KOPT-K1 (cell line): ENCODE data around the gene DDC.

Source experiments
- H3K27ac ChIP-seq: fragments of 200-600 bp; sonication (generic); 2 replicates; pipeline ENCODE4 v1.5.1; 2016; ENCODE audit warnings: antibody characterized with exemption, mild to moderate bottlenecking, low read depth, low read length; ENCODE audit not compliant: poor library complexity, severe bottlenecking
- H3K36me3 ChIP-seq: fragments of 200-600 bp; sonication (generic); 2 replicates; pipeline ENCODE4 v1.5.1; 2017; ENCODE audit warnings: antibody characterized with exemption, mild to moderate bottlenecking, low read length, moderate library complexity; ENCODE audit not compliant: insufficient read depth
- H3K9me3 ChIP-seq: fragments of 200-600 bp; sonication (generic); 2 replicates; pipeline ENCODE4 v1.5.1; 2017; ENCODE audit warnings: antibody characterized with exemption, low read length, mild to moderate bottlenecking; ENCODE audit not compliant: insufficient read depth, poor library complexity, severe bottlenecking

The DDC gene

DNA sequence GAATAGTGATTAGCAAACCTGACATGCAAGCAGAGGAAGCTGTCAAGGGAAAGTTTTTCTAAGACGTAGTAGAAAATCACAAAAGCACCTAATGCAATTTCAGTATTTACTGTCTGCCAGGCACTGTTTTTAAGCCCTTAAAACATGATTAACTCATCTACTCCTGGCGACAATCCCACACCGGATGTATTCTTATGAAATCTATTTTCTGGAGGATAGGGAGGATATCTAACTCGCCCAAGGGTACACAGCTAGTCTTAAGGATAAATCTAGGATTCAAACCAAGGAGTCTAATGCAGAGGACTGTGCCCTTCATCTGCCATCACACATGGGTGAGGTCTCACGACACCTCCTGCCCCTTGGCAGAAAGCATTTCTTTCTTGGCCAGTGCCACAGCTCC lies 67.2 kb downstream of the DDC start:
- H3K36me3 ChIP-seq = no peaks in the 10 kb centered on the region
- H3K27ac ChIP-seq = no peak overlapping the region
- no peaks in the 10 kb centered on the region for H3K9me3 ChIP-seq

DNA sequence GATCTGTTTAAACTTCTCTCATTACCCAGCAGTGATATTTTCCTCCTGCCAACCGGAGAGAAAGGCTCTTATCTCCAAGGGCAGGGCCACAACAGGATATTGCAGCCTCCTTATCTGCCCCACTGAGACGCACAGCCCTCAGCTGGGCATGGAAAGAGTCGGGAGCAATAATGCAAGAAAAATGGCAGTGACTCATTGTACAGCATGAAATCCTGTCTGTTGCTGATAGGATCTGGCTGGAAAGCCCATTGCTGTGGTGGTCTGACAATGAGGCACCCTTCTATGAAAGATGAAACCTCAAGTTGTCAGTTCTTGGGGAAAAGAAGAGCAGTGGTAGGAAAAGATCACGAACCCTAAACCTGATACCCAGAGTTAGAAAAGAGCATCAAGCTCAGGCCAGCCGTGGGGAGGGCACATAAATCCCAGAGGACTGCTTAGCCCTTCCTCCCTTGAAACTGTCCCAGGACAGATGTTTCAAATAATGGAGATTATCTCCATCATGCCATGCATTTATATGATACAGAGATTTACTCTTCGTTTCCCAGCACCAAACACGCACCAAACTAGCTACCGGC lies 68.0 kb downstream of the DDC start:
- Histone ChIP-seq H3K27ac (no peak overlapping the region), H3K9me3 (peaks cover 2% of the 10 kb centered on the region), H3K36me3 (no peaks in the 10 kb centered on the region)

DNA sequence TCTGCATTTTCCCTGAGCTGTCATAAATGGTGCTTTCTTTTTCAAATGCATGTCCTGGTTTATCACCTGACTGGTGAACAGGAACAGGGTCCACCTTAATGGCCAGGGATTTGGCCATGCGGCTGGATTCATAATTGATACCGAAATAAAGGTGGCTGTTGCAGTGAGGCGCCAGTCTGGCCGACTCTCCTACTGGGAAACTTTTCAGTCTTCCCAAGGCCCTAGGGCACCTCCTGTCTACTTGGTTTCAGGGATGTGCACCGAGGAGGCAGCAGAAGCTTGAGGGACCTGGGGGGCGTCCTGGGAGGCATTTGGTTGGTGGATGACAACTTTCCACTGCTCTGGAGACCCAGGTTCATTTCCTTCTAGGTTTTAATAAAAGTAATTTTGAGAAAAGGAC lies 68.6 kb downstream of the DDC start:
- Histone ChIP-seq H3K27ac (no peak overlapping the region), H3K36me3 (no peaks in the 10 kb centered on the region), H3K9me3 (peaks cover 4% of the 10 kb centered on the region)

GRCh38 chr7:50495746-50496145 lies 69.5 kb downstream of the DDC start:
- Histone ChIP-seq H3K36me3 (no peaks in the 10 kb centered on the region), H3K27ac (no peak overlapping the region), H3K9me3 (peaks cover 4% of the 10 kb centered on the region)

- Histone ChIP-seq H3K36me3 (no peaks in the 10 kb centered on the region), H3K27ac (no peak overlapping the region), H3K9me3 (peaks cover 20% of the 10 kb centered on the region)
Observed at GRCh38 chr7:50492770-50493519, 72.3 kb downstream of the DDC start.

DNA sequence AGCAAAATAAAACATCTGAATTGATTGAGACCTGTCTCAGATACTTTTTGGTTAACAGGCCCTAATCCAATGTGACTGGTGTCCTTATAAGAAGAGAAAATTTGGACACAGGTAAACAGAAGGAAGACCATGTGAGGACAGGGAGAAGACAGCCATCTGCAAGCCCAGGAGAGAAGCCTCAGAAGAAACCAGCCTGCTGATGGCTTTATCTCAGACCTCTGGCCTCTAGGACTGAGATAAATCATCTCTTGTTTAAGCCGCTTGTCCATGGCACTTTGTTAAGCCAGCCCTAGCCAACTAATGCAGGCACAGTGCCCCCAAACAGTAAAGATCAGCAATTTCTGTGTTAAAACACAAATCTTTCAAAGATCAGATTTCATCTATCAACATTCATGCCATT lies 73.3 kb downstream of the DDC start:
- no peaks in the 10 kb centered on the region for H3K36me3 ChIP-seq
- H3K27ac ChIP-seq = no peak overlapping the region
- peaks cover 27% of the 10 kb centered on the region for H3K9me3 ChIP-seq

DNA sequence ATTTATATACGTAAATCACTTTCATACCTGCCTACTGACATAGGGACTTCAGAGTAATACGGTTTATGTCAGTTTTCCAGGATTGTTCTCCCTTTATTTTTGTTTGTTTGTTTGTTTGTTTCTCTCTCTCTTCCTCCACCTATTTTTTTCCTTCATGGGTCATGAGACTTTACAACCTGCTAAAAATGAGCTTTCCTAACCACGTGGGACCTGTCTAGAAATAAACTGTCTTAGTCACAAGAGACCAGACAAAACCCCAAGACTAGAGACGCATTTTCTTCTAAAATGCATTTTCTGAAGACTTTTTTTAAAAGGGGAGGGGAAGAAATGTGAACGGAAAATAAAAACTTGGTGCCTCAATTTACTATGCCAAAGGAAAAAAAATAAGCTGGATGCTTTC lies 74.0 kb downstream of the DDC start:
- Histone ChIP-seq H3K36me3 (no peaks in the 10 kb centered on the region), H3K9me3 (peaks cover 27% of the 10 kb centered on the region), H3K27ac (no peak overlapping the region)

DNA sequence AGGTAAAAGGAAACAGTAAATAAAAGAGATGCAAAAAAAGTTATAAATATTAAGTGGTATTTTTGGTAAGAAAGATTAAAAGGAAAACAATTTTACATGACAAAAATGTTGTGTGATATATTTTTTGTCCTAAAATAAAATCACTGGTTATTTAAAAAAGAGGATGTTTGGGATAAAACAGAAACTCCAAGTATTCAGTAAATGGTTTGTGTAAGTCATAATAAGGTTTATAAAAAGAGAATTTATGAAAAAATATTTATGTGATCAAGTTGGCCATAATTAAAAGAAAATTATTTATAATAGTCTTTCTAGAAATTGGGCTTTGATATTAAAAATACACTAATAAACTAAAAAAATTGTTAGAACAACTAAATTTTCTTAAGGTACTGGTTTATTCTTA lies 76.8 kb downstream of the DDC start:
- peaks cover 27% of the 10 kb centered on the region for H3K9me3 ChIP-seq
- no peaks in the 10 kb centered on the region for H3K36me3 ChIP-seq
- no peak overlapping the region for H3K27ac ChIP-seq

DNA sequence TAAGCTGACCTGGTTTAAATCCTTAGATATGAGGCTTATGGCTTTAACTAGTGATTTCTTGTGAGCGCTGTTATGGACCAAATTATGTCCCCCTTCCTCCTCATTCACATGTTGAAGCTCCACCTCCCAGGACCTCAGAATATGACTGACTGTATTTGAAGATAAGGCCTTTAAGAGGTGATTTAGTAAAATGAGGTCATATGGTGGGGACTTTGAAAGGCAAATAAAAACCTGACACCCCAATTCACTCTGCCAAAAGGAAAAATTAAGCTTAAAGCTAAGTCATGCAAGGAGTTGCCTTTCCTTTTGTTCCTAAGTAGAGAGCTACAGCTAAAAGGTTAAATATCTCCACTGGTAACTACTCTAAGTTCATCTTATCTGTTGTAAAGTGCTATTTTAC lies 78.7 kb downstream of the DDC start:
- H3K9me3 ChIP-seq = peaks cover 23% of the 10 kb centered on the region
- H3K27ac ChIP-seq = no peak overlapping the region
- H3K36me3 ChIP-seq = no peaks in the 10 kb centered on the region

- no peak overlapping the region for H3K27ac ChIP-seq
- H3K36me3 ChIP-seq = no peaks in the 10 kb centered on the region
- no peaks in the 10 kb centered on the region for H3K9me3 ChIP-seq
Observed at GRCh38 chr7:50481867-50482266, 83.3 kb downstream of the DDC start.

GRCh38 chr7:50480797-50481196 lies 84.4 kb downstream of the DDC start:
- Histone ChIP-seq H3K27ac (no peak overlapping the region), H3K9me3 (no peaks in the 10 kb centered on the region)

DNA sequence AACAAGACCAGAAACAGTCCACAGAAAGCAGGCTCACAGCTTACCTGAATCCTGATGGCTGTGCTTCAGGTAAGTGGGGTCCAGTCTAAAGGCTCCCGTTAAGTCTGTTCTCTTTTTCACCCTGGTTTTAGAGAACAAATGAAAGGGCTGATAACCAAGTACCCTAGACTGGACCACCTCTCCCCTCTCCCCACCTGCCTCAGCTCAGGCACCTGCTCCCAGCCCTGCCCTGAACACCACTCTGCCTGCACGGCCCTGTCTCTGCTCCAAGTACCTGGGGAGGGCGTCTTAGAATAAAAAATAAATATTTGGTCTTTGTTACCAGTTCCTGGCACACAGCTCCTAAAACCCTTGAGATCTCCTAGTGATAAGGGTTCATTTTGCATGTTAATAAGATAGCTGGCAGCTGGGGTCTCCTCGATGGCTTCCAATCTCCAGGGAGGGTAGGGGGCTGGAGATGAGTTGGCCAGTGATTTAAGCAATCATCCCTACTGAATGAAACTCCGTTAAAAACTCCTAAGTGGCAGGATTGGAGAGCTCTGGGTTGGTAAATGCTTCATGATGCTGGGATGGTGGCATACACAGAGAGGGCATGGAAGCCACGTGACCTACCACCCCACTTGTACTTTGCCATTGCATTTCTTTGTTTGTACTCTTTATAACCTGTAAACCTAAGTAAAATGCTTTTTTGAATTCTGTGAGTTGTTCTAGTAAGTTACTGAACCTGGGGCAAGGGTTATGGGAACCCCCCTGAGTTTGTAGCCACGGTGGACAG lies 85.3 kb downstream of the DDC start:
- Histone ChIP-seq H3K36me3 (no peaks in the 10 kb centered on the region), H3K9me3 (no peaks in the 10 kb centered on the region), H3K27ac (no peak overlapping the region)

More at GRCh38 chr7:50480797-50481196, 84.4 kb downstream of the DDC start:
- no peaks in the 10 kb centered on the region for H3K36me3 ChIP-seq

DNA sequence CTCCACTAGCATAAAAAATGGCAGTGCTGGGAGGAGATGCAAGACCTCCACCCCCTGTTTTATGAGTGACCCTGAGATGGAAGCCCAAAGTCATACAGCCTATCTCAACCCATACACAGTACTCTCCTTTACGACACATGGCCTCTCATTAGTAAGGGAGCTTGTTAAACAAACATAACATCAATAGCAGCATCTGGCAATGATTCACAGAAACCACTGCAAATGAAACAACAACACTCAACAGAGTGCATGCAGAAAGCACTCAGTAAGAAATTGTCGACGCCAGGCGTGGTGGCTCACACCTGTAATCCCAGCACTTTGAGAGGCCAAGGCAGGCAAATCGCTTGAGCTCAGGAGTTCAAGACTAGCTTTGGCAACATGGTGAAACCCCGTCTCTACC lies 87.6 kb downstream of the DDC start:
- H3K27ac ChIP-seq = no peak overlapping the region
- H3K36me3 ChIP-seq = no peaks in the 10 kb centered on the region

GRCh38 chr7:50476953-50477625 lies 88.1 kb downstream of the DDC start:
- no peaks in the 10 kb centered on the region for H3K36me3 ChIP-seq
- H3K9me3 ChIP-seq = no peaks in the 10 kb centered on the region
- H3K27ac ChIP-seq = no peak overlapping the region

More for the DNA sequence above, 87.6 kb downstream of the DDC start:
- H3K9me3 ChIP-seq = no peaks in the 10 kb centered on the region

DNA sequence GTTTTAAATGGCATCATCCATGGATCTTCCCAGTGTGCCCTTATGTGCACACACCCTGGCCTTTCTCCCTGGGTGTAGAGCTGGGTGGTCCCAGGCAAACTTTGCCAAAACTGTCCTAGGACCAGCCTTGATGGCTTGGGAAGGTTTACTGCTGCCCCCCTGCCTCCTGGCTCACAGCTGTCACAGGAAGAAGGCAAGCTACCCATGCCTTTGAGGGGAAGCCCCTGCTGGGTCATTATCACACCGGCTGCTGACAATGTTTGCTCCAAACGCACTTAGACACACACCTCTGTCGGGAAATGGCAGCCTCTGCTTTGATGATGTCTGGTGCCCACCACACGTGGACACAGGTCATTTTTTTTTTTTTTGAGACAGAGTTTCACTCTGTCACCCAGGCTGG lies 89.9 kb downstream of the DDC start:
- Histone ChIP-seq H3K27ac (no peak overlapping the region), H3K36me3 (no peaks in the 10 kb centered on the region), H3K9me3 (no peaks in the 10 kb centered on the region)
